ENCODE measurements around the gene MXRA5.
"Not testable (repeated sequence)": the region's sequence is repeated elsewhere in the genome, so short reads cannot be mapped to it uniquely, and the experiment has no call there.

GRCh38 chrX:3273668-3274067 lies 72.8 kb downstream of the MXRA5 start:
- TF ChIP-seq, protein P1, sequence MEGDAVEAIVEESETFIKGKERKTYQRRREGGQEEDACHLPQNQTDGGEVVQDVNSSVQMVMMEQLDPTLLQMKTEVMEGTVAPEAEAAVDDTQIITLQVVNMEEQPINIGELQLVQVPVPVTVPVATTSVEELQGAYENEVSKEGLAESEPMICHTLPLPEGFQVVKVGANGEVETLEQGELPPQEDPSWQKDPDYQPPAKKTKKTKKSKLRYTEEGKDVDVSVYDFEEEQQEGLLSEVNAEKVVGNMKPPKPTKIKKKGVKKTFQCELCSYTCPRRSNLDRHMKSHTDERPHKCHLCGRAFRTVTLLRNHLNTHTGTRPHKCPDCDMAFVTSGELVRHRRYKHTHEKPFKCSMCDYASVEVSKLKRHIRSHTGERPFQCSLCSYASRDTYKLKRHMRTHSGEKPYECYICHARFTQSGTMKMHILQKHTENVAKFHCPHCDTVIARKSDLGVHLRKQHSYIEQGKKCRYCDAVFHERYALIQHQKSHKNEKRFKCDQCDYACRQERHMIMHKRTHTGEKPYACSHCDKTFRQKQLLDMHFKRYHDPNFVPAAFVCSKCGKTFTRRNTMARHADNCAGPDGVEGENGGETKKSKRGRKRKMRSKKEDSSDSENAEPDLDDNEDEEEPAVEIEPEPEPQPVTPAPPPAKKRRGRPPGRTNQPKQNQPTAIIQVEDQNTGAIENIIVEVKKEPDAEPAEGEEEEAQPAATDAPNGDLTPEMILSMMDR (IDR thresholded peaks at IDR 0.05), result not testable (repeated sequence)
- TF ChIP-seq JUN (CRISPR knock-in tag; IDR thresholded peaks at IDR 0.05), result not testable (repeated sequence)

Measured in WTC11 (cell line).